Parathyroid adenoma (tissue), 2 donors: ENCODE results near the gene ADGRV1.

Source experiments
- H2AFZ ChIP-seq: fragments of 300-600 bp; sonication (generic); one replicate; pipeline ENCODE4 v1.7.0; 2017; ENCODE audit warnings: antibody characterized with exemption, mild to moderate bottlenecking
- H3K27ac ChIP-seq: fragments of 300-600 bp; sonication (generic); one replicate; pipeline ENCODE4 v1.7.0; 2017
- H3K27me3 ChIP-seq: fragments of 300-600 bp; sonication (generic); one replicate; pipeline ENCODE4 v1.7.0; 2017; ENCODE audit warnings: low read length; ENCODE audit not compliant: control insufficient read depth, insufficient read depth
- H3K36me3 ChIP-seq: fragments of 300-600 bp; sonication (generic); one replicate; pipeline ENCODE4 v1.7.0; 2017; ENCODE audit warnings: low read length; ENCODE audit not compliant: control insufficient read depth, insufficient read depth
- H3K4me1 ChIP-seq: fragments of 300-600 bp; sonication (generic); one replicate; pipeline ENCODE4 v1.7.0; 2017; ENCODE audit warnings: control low read depth
- H3K4me2 ChIP-seq: fragments of 300-600 bp; sonication (generic); one replicate; pipeline ENCODE4 v1.7.0; 2017; ENCODE audit warnings: low read length
- H3K4me3 ChIP-seq: fragments of 300-600 bp; sonication (generic); one replicate; pipeline ENCODE4 v1.7.0; 2017; ENCODE audit warnings: low read depth, low read length
- H3K79me2 ChIP-seq: fragments of 300-600 bp; sonication (generic); one replicate; pipeline ENCODE4 v1.7.0; 2017; ENCODE audit warnings: control low read depth
- H3K9ac ChIP-seq: fragments of 300-600 bp; sonication (generic); one replicate; pipeline ENCODE4 v1.7.0; 2017; ENCODE audit warnings: mild to moderate bottlenecking
- H3K9me3 ChIP-seq: fragments of 300-600 bp; sonication (generic); one replicate; pipeline ENCODE4 v1.7.0; 2017; ENCODE audit warnings: low read length; ENCODE audit not compliant: control insufficient read depth
- TF ChIP-seq, protein P1 (sequence below): fragments of 300-600 bp; sonication (generic); IDR thresholded peaks from one replicate; pipeline ENCODE4 v1.7.0; 2017; ENCODE audit warnings: antibody characterized with exemption, mild to moderate bottlenecking
- donor health status: primary hyperparathyroidism.

ADGRV1 gene

DNA sequence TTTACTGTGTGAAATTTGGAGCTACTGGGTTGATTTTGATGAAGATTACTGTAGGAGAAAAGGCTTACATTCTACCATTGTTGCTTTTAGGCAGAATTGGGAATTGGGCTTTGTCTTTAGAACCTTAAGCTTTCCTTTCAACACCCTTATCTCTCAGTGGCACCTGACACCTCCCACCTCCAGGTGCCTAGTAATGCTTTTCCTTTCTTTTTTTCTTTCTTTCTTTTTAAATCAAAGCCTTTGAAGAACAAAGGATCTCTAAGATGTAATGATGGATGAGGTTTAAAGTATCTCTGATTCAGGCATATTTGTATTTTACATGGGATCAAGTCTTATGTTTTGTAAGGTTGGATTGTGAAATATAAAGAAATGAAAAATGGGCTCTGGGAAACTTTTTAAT lies 2.9 kb upstream of the ADGRV1 start:
- H3K27me3 ChIP-seq: no peaks in the 10 kb centered on the region
- no peaks in the 10 kb centered on the region for H3K9me3 ChIP-seq
- H3K4me2 ChIP-seq: no peak overlapping the region
- no peaks in the 10 kb centered on the region for H3K36me3 ChIP-seq
- TF ChIP-seq, protein P1, sequence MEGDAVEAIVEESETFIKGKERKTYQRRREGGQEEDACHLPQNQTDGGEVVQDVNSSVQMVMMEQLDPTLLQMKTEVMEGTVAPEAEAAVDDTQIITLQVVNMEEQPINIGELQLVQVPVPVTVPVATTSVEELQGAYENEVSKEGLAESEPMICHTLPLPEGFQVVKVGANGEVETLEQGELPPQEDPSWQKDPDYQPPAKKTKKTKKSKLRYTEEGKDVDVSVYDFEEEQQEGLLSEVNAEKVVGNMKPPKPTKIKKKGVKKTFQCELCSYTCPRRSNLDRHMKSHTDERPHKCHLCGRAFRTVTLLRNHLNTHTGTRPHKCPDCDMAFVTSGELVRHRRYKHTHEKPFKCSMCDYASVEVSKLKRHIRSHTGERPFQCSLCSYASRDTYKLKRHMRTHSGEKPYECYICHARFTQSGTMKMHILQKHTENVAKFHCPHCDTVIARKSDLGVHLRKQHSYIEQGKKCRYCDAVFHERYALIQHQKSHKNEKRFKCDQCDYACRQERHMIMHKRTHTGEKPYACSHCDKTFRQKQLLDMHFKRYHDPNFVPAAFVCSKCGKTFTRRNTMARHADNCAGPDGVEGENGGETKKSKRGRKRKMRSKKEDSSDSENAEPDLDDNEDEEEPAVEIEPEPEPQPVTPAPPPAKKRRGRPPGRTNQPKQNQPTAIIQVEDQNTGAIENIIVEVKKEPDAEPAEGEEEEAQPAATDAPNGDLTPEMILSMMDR: no peak
- no peak overlapping the region for H3K4me3 ChIP-seq
- H3K4me1 ChIP-seq: no peaks in the 10 kb centered on the region
- no peak overlapping the region for H2AFZ ChIP-seq
- H3K9ac ChIP-seq: no peak overlapping the region
- H3K27ac ChIP-seq: no peak overlapping the region
- H3K79me2 ChIP-seq: no peaks in the 10 kb centered on the region

DNA sequence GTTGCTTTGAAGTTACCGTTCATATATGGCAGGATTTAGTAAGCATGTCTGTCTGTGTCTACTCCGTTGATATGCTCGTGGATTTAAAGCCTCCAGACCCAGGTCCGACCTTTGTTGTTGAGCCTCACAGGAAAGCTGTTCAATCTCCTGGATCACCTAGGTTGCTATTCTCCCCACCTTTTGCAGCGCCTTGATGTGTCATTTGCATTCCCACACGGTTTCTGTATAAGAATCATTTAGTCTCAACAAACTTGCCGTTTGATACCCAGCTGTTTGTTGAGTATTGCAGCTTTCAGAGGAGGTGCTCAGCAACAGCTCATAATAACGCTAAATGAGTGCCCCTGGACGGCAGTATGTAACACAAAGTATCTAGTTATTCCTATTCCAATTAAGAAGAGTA lies 1.2 kb upstream of the ADGRV1 start:
- Histone ChIP-seq H3K9ac (no peak overlapping the region), H3K36me3 (no peaks in the 10 kb centered on the region), H3K4me1 (no peaks in the 10 kb centered on the region), H2AFZ (peak overlapping the region; percentile 68), H3K27ac (no peak overlapping the region), H3K4me3 (no peak overlapping the region), H3K79me2 (no peaks in the 10 kb centered on the region), H3K27me3 (no peaks in the 10 kb centered on the region), H3K9me3 (no peaks in the 10 kb centered on the region), H3K4me2 (no peak overlapping the region)
- TF ChIP-seq, protein P1: no peak

DNA sequence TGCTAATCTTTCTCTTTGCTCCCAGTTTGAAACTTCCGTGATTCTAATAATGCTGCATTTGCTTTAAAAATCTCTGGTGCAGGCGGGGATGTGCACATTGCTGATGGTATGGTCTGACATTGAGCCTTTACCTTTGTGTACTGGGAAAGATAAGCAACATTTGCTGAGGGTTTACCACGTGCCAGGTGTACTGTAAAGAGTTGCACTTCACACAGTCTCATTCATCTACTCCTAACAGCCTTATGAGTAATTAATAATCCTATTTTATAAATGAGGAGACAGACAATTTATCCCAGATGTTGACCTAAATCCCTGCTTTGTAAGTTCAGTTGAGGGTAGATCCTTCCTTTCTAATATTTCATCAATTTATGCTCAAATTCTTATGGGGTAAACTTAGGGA lies 726 bp upstream of the ADGRV1 start:
- Histone ChIP-seq H3K9me3 (no peaks in the 10 kb centered on the region), H3K9ac (no peak overlapping the region), H3K4me3 (peak overlapping the region; percentile 56), H3K27ac (no peak overlapping the region), H3K4me1 (no peaks in the 10 kb centered on the region), H3K79me2 (no peaks in the 10 kb centered on the region), H3K27me3 (no peaks in the 10 kb centered on the region), H3K4me2 (peak overlapping the region; percentile 79), H3K36me3 (no peaks in the 10 kb centered on the region), H2AFZ (peak overlapping the region; percentile 68)
- TF ChIP-seq, protein P1: no peak

DNA sequence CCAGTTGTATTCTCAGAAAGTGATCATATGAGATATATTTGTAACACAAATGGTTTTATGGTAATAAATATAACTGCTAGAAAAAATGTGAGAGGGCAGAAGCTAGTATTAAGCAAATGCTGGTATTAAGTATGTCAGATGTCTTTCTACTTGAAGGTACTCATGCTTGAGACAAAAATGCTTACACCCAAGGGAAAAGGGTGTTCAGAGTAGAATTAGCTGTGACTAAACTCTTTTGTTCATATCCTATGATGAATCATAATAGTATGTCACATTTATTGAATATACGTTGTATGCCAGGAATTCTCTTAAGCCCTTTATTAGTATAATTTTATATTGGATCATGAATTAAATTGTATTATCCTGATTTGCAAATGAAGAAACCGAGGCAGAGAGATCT lies 2.2 kb downstream of the ADGRV1 start:
- Histone ChIP-seq H3K36me3 (no peaks in the 10 kb centered on the region), H3K4me3 (no peak overlapping the region), H3K9me3 (no peaks in the 10 kb centered on the region), H2AFZ (no peak overlapping the region), H3K27me3 (no peaks in the 10 kb centered on the region), H3K4me2 (no peak overlapping the region), H3K79me2 (no peaks in the 10 kb centered on the region), H3K4me1 (no peaks in the 10 kb centered on the region), H3K9ac (no peak overlapping the region), H3K27ac (no peak overlapping the region)
- TF ChIP-seq, protein P1: no peak

DNA sequence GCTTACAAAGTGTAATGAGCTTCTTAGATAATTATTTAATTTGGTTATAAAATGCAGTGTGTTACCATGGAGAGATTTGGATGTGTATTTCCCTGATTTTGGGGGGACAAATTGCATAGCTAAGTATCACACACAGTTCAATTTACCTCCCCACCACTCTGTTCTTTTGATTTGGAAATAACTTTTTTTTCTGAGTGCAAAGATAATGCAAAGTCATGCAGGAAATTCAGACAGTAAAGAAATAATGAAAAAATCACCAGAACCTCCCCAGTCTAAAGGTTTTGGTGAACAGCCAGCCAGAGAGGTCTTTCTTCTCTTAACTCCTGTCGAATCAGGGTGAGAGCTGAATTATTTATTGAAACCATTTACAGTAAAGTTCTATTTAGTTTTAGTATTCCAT lies 3.2 kb downstream of the ADGRV1 start:
- no peaks in the 10 kb centered on the region for H3K4me1 ChIP-seq
- no peak overlapping the region for H3K27ac ChIP-seq
- no peak overlapping the region for H3K4me3 ChIP-seq
- no peak overlapping the region for H2AFZ ChIP-seq
- no peak overlapping the region for H3K4me2 ChIP-seq
- no peaks in the 10 kb centered on the region for H3K9me3 ChIP-seq
- TF ChIP-seq, protein P1: no peak
- H3K36me3 ChIP-seq: no peaks in the 10 kb centered on the region
- H3K27me3 ChIP-seq: no peaks in the 10 kb centered on the region
- H3K9ac ChIP-seq: no peak overlapping the region
- H3K79me2 ChIP-seq: no peaks in the 10 kb centered on the region
